GM19351 (cell line): ENCODE measurements around the gene VSTM4.

ENCODE experiments used
- ATAC-seq: cut with Tn5 transposase; IDR thresholded peaks from one replicate; pipeline ENCODE4 v1.9.1; 2021; ENCODE audit warnings: mild to moderate bottlenecking, moderate library complexity; ENCODE audit not compliant: unreplicated experiment

Gene VSTM4, protein sequence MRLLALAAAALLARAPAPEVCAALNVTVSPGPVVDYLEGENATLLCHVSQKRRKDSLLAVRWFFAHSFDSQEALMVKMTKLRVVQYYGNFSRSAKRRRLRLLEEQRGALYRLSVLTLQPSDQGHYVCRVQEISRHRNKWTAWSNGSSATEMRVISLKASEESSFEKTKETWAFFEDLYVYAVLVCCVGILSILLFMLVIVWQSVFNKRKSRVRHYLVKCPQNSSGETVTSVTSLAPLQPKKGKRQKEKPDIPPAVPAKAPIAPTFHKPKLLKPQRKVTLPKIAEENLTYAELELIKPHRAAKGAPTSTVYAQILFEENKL

DNA sequence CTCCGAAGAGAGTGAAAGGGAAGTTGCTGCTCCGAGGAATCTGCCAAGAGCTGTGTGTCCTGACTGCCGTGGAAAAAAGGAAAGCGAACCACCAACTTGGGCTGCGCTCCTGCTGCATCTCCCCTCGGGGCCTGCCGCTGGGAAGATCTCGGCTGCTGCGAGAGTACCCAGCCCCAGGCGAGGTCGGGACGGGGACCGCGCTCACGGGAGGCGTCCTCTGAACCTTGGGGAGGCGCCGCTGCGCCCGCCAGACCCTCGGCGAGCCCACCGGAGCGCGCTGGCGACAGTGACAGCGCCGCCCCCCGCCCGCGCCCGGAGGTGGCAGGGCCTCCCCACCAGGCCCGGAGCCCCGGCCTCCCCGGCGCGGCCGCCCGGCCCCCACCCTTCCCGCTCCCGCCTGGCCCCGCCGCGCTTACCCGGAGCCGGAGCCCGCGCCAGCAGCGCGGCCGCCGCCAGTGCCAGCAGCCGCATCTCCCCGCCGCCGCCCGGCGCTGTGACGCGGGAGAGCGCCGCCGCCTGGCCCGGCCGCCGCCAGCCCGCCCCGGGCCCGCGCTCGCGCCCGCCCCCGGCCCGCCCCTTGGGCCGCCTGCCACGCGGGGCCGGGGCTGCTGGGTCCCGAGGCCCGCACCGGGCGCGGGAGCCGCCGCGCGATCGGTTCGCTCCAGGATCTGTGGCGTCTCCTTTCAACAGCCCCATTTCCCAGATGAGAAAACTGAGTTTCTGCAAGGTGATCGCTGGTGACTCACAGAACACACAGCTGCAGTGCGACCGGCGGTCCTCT is at the start of gene VSTM4:
Gene VSTM4, minus strand, starts transcription at position 508 of the 781 bp plus-strand sequence. Its CDS starts 37 bp downstream, at position 471.
- no peak for ATAC-seq

DNA sequence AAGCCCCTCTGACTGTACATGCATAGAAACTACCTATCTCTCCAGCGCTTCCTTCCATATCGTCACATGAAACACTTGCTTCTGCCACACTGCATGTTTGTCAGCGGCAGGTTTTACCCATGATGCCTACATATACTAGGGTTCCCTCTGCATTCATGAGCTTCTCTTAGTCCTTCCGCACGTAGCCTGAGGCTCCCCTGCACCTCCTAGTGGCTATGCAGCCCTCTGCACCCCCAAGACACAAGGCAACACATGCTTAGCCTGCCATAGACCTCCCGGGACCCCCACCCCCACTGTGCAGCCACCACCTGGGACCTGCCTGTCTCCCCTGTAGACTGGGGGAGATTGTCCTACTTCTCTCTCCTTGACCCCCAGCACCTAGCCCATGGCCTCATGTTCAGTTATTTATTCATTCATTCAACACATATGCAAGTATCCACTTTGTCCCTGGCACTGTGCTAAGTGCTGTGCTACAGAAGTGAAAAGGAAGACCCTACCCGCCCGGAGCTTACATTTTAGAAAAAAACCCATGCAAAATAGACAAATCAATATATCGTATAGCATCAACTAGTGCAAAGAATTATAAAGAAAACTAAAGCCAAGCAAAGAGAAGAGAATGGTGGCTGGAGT is 49.4 kb upstream of the VSTM4 start:
- ATAC-seq: peak; percentile 98

DNA sequence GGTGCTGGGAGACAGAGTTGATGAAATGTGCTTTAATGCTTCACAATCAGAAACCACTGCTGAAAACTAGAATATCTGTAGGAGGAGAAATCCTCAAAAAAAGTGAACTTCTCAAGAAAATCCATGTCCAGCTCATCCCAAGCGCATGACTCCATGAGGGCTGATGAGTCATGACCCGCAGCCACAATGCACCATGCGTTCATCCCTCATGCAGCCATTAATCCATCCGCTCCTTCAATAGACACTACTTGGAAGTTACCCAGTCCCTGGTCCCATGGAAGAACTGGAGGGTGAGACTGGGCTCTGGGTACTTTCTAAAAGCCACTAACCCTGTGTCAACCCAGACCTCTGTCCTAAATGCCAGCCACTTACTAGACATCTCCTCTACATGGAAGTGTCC is 48.4 kb upstream of the VSTM4 start:
- no peak for ATAC-seq

DNA sequence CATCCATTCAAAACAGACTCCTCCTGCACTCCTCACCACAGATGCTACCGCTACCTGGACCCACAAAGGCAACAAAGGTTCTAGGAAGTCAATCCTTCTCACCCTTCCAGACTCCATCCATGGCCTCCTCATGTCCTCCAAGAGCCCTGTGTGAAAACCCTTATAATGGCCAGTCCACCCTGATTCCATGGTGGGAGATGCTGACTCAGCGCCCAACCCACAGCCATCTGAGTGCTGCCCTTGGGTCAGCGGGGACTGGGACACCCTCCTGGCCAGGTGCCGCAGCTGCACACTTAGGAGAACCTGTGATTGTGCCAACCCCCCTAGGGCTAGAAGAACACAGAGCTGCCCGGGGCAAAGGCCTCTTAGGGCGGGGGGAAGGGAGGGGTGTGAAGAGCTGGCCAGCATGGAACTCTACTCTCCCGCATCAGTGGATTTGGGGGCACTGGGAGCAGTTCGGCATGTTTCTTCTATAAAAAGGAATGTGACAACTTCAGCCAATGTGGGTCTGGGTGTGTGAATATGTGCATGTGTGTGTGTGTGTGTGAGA is 47.5 kb upstream of the VSTM4 start:
- ATAC-seq: no peak

DNA sequence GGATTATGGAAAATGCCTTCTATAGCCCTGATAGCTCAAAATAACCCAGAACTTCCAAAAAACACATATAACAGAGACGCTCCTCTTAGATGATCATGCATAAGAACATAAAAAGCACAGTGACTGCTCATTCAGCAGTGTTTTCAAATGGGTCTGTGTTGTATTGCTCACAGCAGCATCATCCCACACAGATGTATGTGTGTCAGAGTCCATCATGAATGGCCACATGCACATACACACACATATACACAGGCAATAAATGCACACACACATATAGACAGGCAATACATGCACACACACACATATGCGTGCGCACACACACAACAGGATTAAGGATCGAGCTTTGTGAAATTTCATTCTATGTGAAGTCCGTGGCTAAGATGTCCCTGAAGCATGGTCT is 46.7 kb upstream of the VSTM4 start:
- no peak for ATAC-seq

DNA sequence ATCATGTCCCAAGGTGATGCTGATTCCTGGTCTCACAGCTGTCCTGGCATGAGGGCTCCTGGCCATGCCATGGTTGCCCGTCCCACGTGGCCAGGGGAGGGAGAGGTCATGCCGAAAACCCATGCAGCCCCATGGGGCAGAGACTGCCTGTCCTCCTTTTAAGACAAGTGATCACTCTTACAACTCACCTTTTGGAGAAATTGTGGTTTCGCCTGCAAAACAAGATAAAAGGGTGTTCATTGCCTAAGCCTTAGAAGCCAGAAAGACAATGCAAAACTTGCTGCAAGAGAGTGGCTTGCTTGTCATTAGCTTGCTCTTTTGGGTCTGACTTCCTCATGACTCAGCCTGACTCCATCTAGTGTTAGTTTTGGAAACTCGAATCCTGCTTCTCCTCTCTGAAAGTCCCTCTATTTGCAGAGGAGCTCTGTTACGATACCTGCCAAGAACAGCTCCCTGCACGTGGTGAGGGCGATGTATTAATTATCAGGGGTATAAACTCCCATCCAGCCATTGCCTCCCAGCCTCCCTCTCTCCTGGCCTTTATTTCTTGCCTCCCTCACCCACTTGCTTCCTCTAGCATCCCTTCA is 46.2 kb upstream of the VSTM4 start:
- ATAC-seq: no peak

DNA sequence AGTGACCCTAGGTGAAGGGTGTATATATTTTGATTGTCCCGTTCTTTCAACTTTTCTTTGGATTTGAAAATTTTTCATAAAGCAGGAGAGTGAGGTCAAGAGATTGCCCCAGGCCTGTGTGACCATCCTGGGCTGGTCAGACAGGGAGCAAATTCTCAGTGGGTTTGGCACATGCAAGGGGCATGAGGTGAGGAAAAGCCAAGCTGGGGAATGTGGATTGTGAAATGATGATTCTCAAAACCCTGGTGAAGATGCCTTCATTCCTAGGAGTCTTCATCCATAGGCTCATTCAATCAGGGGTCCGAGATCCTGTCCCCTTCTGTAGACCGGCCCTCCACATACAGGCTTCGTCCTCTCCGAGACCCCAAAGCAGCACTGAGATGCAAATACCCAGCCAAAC is 45.5 kb upstream of the VSTM4 start:
- no peak for ATAC-seq

DNA sequence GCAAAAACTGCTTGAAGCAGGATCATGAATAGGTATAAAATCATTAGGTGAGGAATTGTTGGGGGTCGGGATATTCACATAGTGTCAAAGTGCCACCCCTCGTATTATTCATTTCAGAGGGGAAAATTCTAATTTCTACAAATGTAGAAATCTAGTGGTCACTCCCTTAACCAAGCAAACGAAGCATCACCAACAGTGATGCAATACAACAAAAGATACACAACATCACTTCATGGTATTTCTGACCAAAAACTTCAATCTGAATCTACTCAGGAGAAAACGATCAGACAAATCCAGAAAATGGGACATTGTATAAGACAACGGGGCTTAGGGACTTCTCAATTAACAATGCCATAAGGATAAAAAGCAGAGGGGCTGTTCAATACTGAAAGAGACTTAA is 44.8 kb upstream of the VSTM4 start:
- ATAC-seq: no peak

DNA sequence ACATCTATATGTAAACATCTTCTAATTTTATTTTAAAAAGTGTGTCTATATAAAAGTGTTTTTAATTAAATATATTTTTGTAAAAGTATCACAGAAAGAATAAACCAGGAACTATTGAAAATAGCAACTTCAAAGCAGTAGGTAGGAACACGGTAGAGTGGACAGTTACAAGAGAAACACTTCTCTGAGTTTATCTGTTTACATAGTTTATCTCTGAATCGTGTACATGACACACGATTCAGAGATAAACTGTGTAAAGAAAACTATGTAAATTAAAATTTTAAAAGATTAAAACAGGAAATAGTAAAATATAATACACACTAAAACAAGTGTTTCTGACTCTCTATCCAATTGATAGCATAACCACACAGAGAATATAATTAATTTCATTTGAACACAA is 43.6 kb upstream of the VSTM4 start:
- no peak for ATAC-seq

DNA sequence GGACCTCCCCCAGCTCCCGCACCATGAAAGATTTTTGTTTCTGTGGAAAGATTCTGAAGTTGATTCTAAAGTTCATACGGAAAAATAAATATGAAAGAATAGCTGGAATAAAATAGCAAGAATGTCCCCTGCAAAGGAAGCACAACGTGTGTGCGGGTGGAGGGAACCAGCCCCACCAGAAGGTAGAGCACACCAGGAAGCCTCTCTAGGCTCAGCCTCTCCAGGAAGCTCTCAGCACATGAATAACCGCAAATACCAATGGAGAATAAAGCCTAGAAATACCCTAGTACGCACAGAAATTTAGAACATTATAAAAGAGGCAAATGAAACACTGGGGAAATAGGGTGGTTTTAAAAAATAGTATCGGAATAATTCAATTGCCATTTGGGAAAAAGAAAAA is 43.1 kb upstream of the VSTM4 start:
- no peak for ATAC-seq

DNA sequence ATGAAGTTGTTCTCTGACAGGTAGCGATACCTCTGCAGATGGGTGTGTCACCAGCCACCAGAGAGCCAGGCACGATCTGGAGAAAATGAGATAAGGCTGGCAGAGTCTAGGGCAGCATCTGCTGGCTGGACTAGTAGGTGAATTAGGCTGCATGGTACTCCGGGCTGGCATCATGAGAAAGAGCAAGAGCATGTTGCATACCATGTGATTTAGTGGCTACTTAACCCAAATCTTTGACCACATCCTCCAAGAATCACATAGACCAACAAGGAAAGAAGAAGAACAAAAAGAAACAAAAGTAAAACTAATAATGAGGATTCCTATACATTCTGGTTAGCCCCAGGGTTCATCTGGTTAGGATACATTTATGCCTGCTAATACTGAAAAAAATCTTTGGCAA is 41.9 kb upstream of the VSTM4 start:
- no peak for ATAC-seq

DNA sequence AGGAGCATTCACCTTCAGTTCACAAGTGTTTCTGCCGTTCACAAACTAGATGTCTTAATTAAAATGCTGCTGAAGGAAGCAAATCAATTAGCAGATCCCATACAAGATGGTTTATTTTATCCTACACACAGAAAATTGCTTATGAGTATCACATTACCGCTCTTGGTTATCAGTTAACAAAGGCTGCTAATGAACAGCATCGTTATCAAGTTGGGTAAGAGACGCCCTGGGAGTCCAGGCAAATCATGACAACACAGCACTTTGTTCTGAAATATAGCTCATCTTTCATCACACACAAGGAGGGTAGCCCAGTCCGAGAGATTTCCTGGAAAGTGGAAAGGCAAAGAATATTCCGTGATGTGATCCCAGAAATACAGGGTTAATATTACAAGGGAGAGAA is 39.3 kb upstream of the VSTM4 start:
- no peak for ATAC-seq

DNA sequence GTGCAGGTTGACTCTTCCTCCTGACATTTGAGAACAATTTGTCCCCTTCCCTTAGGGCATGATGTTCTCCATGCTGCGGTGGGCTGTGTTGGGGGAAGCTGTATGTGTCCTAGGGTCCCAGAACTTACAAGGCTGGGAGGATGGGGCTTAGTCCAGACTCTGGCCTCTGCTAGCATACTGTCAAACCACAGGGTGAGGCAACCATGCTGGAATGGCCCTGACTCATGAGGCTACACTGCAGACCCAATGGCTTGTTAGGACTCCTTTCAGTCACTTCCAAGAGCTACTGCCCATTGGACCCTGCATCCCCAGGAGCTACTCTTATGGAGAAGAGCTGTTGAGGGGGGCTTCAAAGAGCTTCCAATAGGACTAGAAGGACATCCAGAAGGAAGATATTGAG is 38.6 kb upstream of the VSTM4 start:
- ATAC-seq: no peak

DNA sequence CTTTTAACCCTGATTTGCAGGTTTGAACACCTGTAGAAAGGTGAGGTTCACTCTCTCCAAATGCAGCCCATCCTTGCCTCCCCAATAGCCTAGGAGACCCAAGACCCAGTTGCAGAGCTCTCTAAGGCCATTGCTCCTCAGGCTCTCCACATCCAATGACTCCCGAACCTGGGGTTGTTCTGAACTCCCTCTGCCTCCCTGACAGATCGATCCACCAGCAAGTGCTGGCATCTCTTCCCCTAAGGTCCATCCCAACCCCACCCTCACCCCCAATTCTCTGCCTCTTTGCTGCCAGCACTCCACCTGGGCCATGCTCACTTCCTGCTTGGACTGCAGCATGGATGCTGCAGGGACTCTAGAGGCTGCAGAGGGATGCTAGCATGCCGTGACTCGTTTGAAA is 37.8 kb upstream of the VSTM4 start:
- no peak for ATAC-seq

DNA sequence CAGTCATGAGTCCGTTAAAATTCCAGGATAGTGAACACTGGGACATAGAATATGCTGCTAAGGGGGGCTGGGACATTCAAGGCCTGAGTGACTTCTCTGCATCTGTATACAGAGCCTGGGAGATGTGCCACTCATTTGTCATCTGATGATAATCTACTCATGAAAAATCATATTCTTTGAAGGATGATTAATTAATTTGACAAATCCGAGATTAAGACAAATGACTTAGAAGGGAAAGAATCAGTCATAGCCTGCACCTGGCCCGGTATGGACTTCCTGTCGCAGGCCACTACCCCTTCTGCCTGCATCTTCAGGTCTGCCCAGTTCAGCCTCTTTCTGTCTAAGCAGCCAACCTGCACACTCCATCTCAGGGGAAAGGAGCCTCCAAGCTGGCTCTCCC is 37.3 kb upstream of the VSTM4 start:
- ATAC-seq: no peak

DNA sequence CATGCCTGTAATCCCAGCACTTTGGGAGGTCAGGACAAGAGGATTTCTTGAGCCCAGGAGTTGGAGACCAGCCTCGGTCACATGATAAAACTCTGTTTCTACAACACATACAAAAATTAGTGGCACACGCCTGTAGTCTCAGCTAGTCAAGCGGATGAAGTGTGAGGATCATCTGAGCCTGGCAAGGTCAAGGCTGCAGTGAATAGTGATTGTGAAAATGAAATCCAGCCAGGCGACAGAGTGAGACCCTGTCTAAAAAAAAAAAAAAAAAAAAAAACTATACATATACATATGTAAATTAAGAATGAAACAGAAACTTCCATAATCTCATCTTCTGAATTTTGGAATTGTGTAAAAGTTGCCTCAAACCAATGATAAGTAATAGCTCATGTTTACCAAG is 36.7 kb upstream of the VSTM4 start:
- ATAC-seq: no peak

DNA sequence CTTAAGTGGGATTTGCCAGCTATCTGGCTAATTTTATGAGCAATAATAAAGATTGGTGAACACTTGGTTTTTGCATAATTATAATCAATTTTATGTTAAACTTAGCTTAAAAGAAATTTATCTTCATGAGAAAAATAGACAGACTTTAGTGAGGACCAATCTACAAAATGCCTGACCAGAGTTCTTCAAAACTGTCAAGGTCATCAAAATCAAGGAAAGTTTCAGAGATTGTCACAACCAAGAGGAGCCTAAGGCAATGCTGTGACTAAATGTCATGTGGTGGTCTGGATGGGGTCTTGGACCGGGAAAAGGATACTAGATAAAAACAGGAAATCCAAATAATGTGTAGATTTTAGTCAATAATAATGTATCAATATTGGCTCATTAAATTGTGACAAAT is 36.2 kb upstream of the VSTM4 start:
- no peak for ATAC-seq

DNA sequence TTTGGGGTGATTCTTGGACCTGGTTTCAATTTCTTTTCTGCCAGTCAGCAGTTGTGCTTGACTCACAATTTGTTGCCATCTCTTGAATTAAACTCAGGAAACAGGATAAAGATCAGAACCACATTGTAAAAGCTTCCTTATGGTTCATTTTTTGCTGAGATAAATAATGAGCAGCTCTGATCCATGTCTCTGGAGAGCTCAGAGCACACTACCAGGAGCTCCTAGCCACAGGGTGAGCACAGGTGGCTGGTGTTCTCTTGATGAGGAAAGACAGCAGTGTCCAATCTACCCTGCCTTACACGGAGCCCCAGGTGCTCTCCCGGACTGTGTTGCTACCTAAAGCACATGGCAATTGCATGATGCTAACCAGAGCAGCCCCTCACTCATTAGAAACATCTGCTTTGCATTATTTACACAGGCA is 35.7 kb upstream of the VSTM4 start:
- no peak for ATAC-seq

DNA sequence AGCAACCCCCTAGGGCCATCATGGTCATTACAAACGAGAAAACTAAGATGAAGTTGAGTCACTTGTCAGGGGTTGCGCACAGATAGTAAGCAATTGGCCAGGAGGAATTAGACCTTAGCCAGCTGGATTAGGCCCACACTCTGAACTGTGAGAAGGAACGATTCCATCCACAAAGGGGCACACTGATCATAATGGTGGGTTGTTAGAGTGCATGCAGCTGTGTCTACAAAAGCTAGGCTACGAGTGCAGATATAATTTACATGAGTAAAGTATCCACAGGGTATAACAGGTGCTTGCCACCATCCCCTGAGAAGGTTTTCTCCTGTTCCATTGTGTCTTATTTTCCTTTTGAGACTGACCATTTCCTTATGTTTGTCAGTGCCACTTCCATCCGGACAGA is 35.1 kb upstream of the VSTM4 start:
- no peak for ATAC-seq

DNA sequence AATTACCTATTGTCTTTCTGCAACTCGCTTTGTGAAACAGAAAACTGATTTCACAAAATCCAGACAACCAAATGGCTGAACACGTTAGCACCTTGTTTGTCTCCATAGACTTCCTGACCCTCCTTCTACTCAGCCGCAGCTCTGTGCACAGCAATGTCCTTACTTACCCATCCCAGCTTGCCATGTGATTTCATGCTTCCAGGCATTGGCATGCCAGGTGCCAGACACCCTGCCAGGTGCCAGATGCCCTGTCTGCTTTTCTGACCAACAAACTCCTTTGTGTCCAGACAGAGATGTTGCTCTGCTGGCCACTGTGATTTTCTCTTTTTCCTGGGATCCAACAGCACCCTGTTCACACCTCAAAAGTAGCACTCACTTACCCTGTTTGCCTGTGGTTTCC is 34.6 kb upstream of the VSTM4 start:
- ATAC-seq: no peak

DNA sequence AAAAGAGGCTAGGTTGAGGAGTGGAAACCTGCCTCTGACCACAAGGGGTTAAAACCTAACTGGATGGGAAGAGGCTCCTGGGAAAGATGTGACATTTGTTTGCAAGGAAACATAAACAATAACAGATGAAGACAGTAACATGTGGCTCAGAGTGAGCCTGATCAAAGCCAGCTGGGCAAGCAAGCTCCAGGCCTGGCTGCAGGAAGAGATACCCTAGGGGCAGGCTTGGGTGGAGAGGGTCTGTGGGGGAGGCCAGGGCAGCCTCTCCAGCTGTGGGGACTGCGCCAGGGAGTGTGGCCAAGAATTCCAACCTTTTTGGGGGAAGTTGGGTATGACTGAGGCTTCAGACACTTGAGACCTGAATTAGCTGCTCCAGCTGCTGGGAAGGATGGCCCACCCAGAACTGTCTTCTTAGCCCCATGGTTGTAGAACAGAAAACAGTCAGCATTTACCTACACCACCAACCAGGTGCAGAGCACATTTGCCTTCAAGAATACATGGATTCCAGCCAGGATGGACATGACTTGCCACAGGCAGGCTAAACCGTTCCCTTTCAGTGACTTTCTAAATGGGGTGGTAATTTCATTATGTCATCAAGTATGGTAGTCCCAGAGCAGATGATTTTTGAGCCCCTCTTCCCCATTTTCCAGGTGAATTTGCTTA is 28.9 kb upstream of the VSTM4 start:
- no peak for ATAC-seq
